Spleen (tissue), 11 donors: ENCODE results near the gene YARS1. TPM values are rescaled to one million over a fixed set of nuclear protein-coding genes. Genes with fewer than 3 reads are reported as not detected.

Experiments
- DNase-seq: peaks from one replicate; pipeline ENCODE4 v3.0.0-alpha.2; 2020
- H3K27ac ChIP-seq, 8 donors: fragments of 200-600 bp; sonication (generic) in 7 of 8; 1 replicate in 4 of 8; 2 replicates in 4 of 8; pipeline versions ENCODE4 v1.5.0 to v1.8.0; 2016 to 2021; ENCODE audit warnings: inconsistent platforms in 4 of 8, mild to moderate bottlenecking in 4 of 8, moderate library complexity in 1 of 8
- H3K27me3 ChIP-seq, 7 donors: fragments of 200-600 bp; sonication (generic) in 6 of 7; replicated peaks in 1 of 7; 1 replicate in 4 of 7; 2 replicates in 3 of 7; pipeline versions ENCODE4 v1.5.0 to v1.8.0; 2016 to 2021; ENCODE audit warnings: inconsistent platforms in 3 of 7, mild to moderate bottlenecking in 1 of 7
- H3K36me3 ChIP-seq, 6 donors: fragments of 200-600 bp; sonication (generic) in 5 of 6; 1 replicate in 4 of 6; 2 replicates in 2 of 6; pipeline versions ENCODE4 v1.5.0 to v1.8.0; 2016 to 2021; ENCODE audit warnings: inconsistent platforms in 2 of 6
- H3K4me1 ChIP-seq, 6 donors: fragments of 200-600 bp; sonication (generic) in 5 of 6; 1 replicate in 3 of 6; 2 replicates in 3 of 6; pipeline versions ENCODE4 v1.5.0 to v1.8.0; 2016 to 2021; ENCODE audit warnings: inconsistent platforms in 3 of 6
- H3K4me3 ChIP-seq, 8 donors: fragments of 200-600 bp; sonication (generic) in 7 of 8; 1 replicate in 4 of 8; 2 replicates in 4 of 8; pipeline versions ENCODE4 v1.5.0 to v1.8.0; 2016 to 2021; ENCODE audit warnings: inconsistent platforms in 4 of 8, mild to moderate bottlenecking in 4 of 8, moderate library complexity in 2 of 8
- H3K9me3 ChIP-seq, 8 donors: fragments of 200-600 bp; sonication (generic) in 7 of 8; 1 replicate in 4 of 8; 2 replicates in 4 of 8; pipeline versions ENCODE4 v1.5.0 to v1.8.0; 2016 to 2021; ENCODE audit warnings: inconsistent platforms in 4 of 8
- POLR2A ChIP-seq, 3 donors: fragments of 450-650 bp; IDR thresholded peaks; one replicate each; pipeline ENCODE4 v1.5.1; 2017; ENCODE audit warnings: antibody characterized with exemption in 3 of 3, mild to moderate bottlenecking in 1 of 3
- POLR2AphosphoS5 ChIP-seq, 3 donors: sonication (generic); formaldehyde crosslinking; IDR thresholded peaks; one replicate each; pipeline ENCODE4 v1.5.1; 2017; ENCODE audit warnings: antibody characterized with exemption in 3 of 3
- WGBS, 5 donors: extraction: QIAGEN DNeasy Blood & Tissue Kit in 3 of 5; methylation state at CpG; one replicate each; pipeline versions ENCODE4 v1.1.5 to v1.1.7; 2013 to 2018; 5-methylcytosine and 5-hydroxymethylcytosine counted together
- intact Hi-C: fragments of 100-400 bp; cut with DNase I; formaldehyde crosslinking; loops from one replicate; pipeline ENCODE4 v1.15.0; 2023; ENCODE audit warnings: low total_unique reads
- polyA plus RNA-seq, 3 donors: library from polyadenylated mRNA; stranded (reverse); fragments of 200-250 nt; gene quantifications; one replicate each; pipeline ENCODE4 v1.2.1, GENCODE V29; 2013
- total RNA-seq, 7 donors: library from RNA; depleted of rRNA in 3 of 7; stranded (reverse); fragments of >200 nt in 3 of 7; fragmentation: NEBNext Ultra II Directional in 4 of 7; extraction: Animal tissue kit (Norgen Biotek cat#: 25700) in 4 of 7; gene quantifications; one replicate each; pipeline versions ENCODE4 v1.1.0 to v1.2.1, GENCODE V29; 2016 to 2021
- TF ChIP-seq, protein P1 (sequence below), 11 experiments: fragments of 200-600 bp in 7 of 11; fragments of 450-650 bp in 4 of 11; sonication (generic) in 4 of 11; IDR thresholded peaks in 8 of 11; conservative IDR thresholded peaks in 3 of 11; 1 replicate in 7 of 11; 2 replicates in 4 of 11; pipeline versions ENCODE4 v1.4.0 to v1.8.0; 2016 to 2021; ENCODE audit warnings: antibody characterized with exemption in 11 of 11, inconsistent platforms in 4 of 11, mild to moderate bottlenecking in 1 of 11
- donor health status: healthy with polysubstance abuse.
- donor health status: DM: no; HTN: no; CAD: no; lungs with moderate emphysema.
- donor health status: DM: no; HTN: no; CAD: no.
- donor health status: Bipolar disorder and iron deficiency.
- donor health status: healthy.
- donor health status: DM: no; HTN: no; CAD: no.
- donor health status: DM: yes; HTN: yes; CAD: no.

YARS1 gene
- total and polyA plus RNA-seq, 10 donors = 25.7 to 112 (median 52.1) TPM

DNA sequence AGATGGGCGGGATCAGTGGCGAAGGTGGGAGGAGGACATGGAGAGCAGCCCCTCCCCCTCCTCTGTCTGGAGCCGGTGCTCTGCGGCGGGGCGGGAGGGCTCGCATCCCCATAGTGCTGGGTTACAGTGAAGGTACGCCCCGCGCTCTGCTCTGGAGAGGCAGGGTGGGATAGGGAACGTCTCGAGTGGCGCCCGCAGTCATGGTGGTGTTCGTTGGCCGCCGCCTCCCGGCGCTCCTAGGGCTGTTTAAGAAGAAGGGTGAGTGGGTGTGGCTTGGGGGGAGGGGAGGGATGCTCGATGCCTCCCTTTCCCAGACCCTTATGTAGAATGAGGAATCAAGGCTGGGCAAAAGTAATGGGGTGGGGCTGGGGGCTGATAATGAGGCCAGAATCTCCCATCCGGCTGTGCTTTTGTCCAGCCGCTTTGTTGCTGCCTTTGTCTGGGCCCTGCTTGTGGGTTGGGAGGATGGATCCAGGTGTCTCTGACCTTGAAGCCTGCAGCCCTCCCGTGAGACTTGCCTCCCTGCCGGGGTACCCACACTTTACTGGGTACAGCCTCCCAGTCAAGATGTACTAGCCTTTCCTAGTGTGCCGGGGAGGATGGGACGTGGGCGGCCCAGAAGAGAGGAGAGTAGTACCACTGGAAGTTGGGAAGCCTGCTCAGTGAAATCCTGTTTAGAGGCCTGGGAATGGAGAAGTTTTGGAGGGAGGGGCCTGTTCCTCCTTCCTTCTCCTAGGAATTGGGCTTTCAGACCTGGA is 51.4 kb downstream of the YARS1 start:
- WGBS, 5 donors = 73 to 93% (median 86%) methylated on average over 24 to 27 of the region's 27 CpGs
- H3K27ac ChIP-seq = no peak overlapping the region
- peaks cover 0 to 6% (median 0%) of the 10 kb centered on the region in 6 donors for H3K4me1 ChIP-seq
- H3K9me3 ChIP-seq = no peaks in the 10 kb centered on the region
- TF ChIP-seq, protein P1, sequence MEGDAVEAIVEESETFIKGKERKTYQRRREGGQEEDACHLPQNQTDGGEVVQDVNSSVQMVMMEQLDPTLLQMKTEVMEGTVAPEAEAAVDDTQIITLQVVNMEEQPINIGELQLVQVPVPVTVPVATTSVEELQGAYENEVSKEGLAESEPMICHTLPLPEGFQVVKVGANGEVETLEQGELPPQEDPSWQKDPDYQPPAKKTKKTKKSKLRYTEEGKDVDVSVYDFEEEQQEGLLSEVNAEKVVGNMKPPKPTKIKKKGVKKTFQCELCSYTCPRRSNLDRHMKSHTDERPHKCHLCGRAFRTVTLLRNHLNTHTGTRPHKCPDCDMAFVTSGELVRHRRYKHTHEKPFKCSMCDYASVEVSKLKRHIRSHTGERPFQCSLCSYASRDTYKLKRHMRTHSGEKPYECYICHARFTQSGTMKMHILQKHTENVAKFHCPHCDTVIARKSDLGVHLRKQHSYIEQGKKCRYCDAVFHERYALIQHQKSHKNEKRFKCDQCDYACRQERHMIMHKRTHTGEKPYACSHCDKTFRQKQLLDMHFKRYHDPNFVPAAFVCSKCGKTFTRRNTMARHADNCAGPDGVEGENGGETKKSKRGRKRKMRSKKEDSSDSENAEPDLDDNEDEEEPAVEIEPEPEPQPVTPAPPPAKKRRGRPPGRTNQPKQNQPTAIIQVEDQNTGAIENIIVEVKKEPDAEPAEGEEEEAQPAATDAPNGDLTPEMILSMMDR (IDR thresholded peaks at IDR 0.05 in 8 of 11, conservative IDR thresholded peaks at IDR 0.05 in 3 of 11) = no peak
- TF ChIP-seq POLR2A (IDR thresholded peaks at IDR 0.05) = no peak
- TF ChIP-seq POLR2AphosphoS5 (IDR thresholded peaks at IDR 0.05) = no peak
- intact Hi-C loops = no loop called here
- no peak for DNase-seq
- H3K27me3 ChIP-seq = no peaks in the 10 kb centered on the region
- no peaks in the 10 kb centered on the region for H3K36me3 ChIP-seq
- H3K4me3 ChIP-seq = no peak overlapping the region

DNA sequence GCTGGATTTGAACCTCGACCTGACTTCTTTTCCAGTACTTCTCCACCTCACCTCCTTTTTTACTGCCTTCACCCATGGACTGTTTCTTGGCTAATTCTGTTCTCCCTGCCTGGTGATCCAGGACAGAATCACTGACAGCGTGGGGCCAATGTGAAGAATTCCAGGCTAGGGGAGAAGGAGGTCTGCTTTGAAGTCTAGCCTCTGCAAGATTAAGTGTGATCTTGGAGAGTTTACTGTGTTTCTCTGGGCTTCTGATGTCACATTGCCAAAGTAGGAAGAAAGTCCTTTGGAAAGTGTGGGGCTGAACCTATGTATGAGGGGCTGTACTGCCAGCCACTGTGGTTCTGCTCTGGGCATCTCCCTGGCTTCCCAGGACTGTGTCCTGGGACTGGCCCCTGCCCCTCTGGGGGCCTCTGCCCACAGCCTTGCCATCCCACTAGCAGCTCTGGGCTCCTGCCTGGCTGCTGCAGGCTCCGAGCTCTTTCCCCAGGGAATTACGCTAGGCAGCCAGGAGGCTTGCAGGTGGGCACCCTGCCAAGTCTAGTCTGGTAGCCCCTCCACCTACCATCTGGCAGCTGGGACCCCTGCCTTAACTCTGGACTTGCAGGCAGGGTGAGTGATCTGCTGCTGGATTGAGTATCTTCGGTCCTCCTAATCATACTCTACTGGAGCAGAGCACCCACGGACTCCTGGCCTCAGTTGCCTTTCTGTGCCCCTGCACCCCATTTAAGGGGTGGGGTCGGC is 52.2 kb downstream of the YARS1 start:
- no peaks in the 10 kb centered on the region for H3K27me3 ChIP-seq
- H3K4me1 ChIP-seq = peaks cover 0 to 13% (median 2%) of the 10 kb centered on the region in 6 donors
- H3K27ac ChIP-seq = no peak overlapping the region
- no peaks in the 10 kb centered on the region for H3K36me3 ChIP-seq
- intact Hi-C loops = no loop called here
- H3K4me3 ChIP-seq = no peak overlapping the region
- TF ChIP-seq, protein P1 (IDR thresholded peaks at IDR 0.05 in 8 of 11, conservative IDR thresholded peaks at IDR 0.05 in 3 of 11) = no peak
- TF ChIP-seq POLR2A (IDR thresholded peaks at IDR 0.05) = no peak
- TF ChIP-seq POLR2AphosphoS5 (IDR thresholded peaks at IDR 0.05) = no peak
- no peaks in the 10 kb centered on the region for H3K9me3 ChIP-seq
- no peak for DNase-seq
- 74 to 88% (median 82%) methylated on average over 5 to 7 of the region's 7 CpGs for WGBS, 5 donors

GRCh38 chr1:32763221-32763620 is 53.9 kb downstream of the YARS1 start:
- 91 to 98% (median 94%) methylated on average over 5 of the region's 5 CpGs for WGBS, 5 donors
- Histone ChIP-seq H3K27ac (no peak overlapping the region), H3K36me3 (no peaks in the 10 kb centered on the region), H3K4me3 (no peak overlapping the region), H3K4me1 (peaks cover 0 to 21% (median 10%) of the 10 kb centered on the region in 6 donors), H3K9me3 (no peaks in the 10 kb centered on the region), H3K27me3 (no peaks in the 10 kb centered on the region)
- TF ChIP-seq POLR2A (IDR thresholded peaks at IDR 0.05) = no peak
- no peak for TF ChIP-seq POLR2AphosphoS5 (IDR thresholded peaks at IDR 0.05)
- TF ChIP-seq, protein P1 (IDR thresholded peaks at IDR 0.05 in 8 of 11, conservative IDR thresholded peaks at IDR 0.05 in 3 of 11) = no peak
- DNase-seq = no peak
- intact Hi-C loops = no loop called here

DNA sequence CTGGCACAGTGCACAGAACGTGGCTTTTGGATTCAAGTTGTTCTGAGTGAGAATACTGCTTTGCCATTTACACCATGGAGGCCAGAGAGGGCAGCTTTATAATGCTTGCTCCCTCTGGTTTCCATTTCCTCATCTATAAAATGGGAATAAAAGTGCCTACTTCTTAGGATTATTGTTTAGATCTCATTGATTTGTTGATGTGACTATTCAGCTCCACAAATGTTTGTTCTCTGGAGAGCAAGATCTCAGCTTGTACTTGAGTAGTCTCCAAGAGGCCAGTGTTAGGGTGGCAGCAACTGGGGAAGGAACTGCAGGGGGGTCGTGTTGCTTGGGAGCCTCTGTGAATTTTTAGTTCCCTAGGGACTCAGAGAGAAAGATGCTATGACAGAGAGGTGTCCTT is 55.2 kb downstream of the YARS1 start:
- TF ChIP-seq POLR2A (IDR thresholded peaks at IDR 0.05) = no peak
- TF ChIP-seq POLR2AphosphoS5 (IDR thresholded peaks at IDR 0.05) = no peak
- TF ChIP-seq, protein P1 (IDR thresholded peaks at IDR 0.05 in 8 of 11, conservative IDR thresholded peaks at IDR 0.05 in 3 of 11) = no peak
- Histone ChIP-seq H3K27ac (no peak overlapping the region), H3K9me3 (no peaks in the 10 kb centered on the region), H3K27me3 (no peaks in the 10 kb centered on the region), H3K4me3 (no peak overlapping the region), H3K36me3 (no peaks in the 10 kb centered on the region), H3K4me1 (peaks cover 0 to 21% (median 10%) of the 10 kb centered on the region in 6 donors)
- no peak for DNase-seq
- intact Hi-C loops = no loop called here
- WGBS, 5 donors = 46 to 69% (median 50%) methylated on average over 2 of the region's 2 CpGs
